Astrocyte of the hippocampus (primary cell): ENCODE measurements around the gene TBCK.

ENCODE experiments used
- DNase-seq: peaks from one replicate; pipeline ENCODE4 v3.0.0; 2011; ENCODE audit warnings: low read depth, low spot score

Gene TBCK

GRCh38 chr4:106046083-106046482 lies 269.9 kb downstream of the TBCK start:
- no peak for DNase-seq

GRCh38 chr4:106041294-106042002 lies 274.6 kb downstream of the TBCK start:
- DNase-seq = no peak

GRCh38 chr4:106039796-106040195 lies 276.2 kb downstream of the TBCK start:
- DNase-seq = no peak

GRCh38 chr4:106038908-106039307 lies 277.1 kb downstream of the TBCK start:
- no peak for DNase-seq

GRCh38 chr4:106038012-106038411 lies 278.0 kb downstream of the TBCK start:
- no peak for DNase-seq

GRCh38 chr4:106036848-106037247 lies 279.2 kb downstream of the TBCK start:
- DNase-seq = no peak

- DNase-seq = no peak
These were observed 279.7 kb downstream of the TBCK start for GRCh38 chr4:106036334-106036733.

- DNase-seq = no peak
These were observed 280.8 kb downstream of the TBCK start for GRCh38 chr4:106035204-106035603.

- DNase-seq = peak; percentile 19
These were observed 281.3 kb downstream of the TBCK start for GRCh38 chr4:106034751-106035150.

- peak; percentile 45 for DNase-seq
These were observed 281.8 kb downstream of the TBCK start for GRCh38 chr4:106034220-106034619.

GRCh38 chr4:106033469-106033868 lies 282.5 kb downstream of the TBCK start:
- DNase-seq = no peak

GRCh38 chr4:106032851-106033286 lies 283.1 kb downstream of the TBCK start:
- DNase-seq = peak; percentile 74

- no peak for DNase-seq
These were observed 293.6 kb downstream of the TBCK start for GRCh38 chr4:106022454-106022853.

- peak; percentile 84 for DNase-seq
These were observed 294.1 kb downstream of the TBCK start for GRCh38 chr4:106021737-106022410.

- DNase-seq = no peak
These were observed 296.2 kb downstream of the TBCK start for GRCh38 chr4:106019771-106020170.

GRCh38 chr4:106017975-106018374 lies 298.0 kb downstream of the TBCK start:
- peak; percentile 12 for DNase-seq

- no peak for DNase-seq
These were observed 304.6 kb downstream of the TBCK start for GRCh38 chr4:106011387-106011786.

- no peak for DNase-seq
These were observed 305.2 kb downstream of the TBCK start for GRCh38 chr4:106010761-106011160.

- no peak for DNase-seq
These were observed 313.0 kb downstream of the TBCK start for GRCh38 chr4:106002994-106003393.

- no peak for DNase-seq
These were observed 317.6 kb downstream of the TBCK start for GRCh38 chr4:105998171-105999063.

- DNase-seq = no peak
These were observed 319.2 kb downstream of the TBCK start for GRCh38 chr4:105996845-105997244.

- DNase-seq = no peak
These were observed 321.0 kb downstream of the TBCK start for GRCh38 chr4:105994841-105995501.
